GM21423 (cell line): ENCODE data around the gene CLSTN2.

Source experiments
- ATAC-seq: cut with Tn5 transposase; IDR thresholded peaks from one replicate; pipeline ENCODE4 v1.9.1; 2021; ENCODE audit warnings: mild to moderate bottlenecking, moderate library complexity; ENCODE audit not compliant: unreplicated experiment

CLSTN2 gene

DNA sequence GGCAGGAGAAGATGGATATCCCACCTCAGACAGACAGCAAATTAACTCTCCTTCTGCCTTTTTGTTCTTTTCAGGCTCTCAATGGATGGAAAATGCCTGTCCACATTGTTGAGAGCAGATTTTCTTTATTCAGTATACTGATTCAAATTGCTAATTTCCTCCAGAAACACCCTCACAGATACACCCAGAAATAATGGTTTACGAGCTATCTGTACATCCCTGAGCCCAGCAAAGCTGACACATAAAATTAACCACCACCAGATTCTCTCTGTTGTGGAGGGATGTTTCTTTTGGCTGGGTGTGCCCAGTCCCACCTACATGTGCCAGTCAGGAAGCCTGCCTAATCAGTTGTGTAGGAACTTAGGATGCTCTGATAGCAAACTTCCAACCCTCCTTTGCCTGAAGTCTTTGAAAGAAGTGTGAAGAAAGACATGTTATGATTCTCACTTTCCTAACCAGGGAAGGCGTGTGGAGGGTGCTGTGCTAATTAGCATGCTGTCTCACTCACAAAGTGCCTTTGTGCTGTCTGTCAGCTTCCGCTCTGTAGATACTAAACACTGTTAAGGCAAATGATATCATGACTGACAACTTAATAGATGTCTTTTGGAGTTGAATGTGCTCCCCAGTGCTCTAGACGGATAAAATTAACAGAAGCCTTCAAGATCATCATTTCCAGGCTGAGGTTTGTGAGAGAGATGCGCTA is 208.5 kb downstream of the CLSTN2 start:
- ATAC-seq, result no peak

DNA sequence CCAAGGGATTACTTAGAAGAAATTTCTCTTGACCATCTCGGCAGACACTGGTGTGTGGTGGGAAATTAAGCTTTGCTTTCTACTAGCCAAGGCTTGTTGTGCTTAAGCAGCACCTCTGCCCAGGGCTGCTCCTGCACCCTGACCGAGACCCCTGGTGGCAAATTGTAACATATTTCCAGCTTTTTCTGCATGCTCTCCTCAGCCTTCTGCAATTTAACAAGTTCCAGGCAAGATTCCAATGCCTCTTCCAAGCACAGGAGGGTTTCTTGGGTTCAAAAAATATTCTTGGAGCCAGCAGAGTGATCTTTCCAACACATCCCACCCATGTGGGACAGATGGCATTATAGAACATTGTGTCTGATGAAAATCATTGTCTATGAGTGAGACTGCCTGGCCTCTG is 210.5 kb downstream of the CLSTN2 start:
- no peak for ATAC-seq

DNA sequence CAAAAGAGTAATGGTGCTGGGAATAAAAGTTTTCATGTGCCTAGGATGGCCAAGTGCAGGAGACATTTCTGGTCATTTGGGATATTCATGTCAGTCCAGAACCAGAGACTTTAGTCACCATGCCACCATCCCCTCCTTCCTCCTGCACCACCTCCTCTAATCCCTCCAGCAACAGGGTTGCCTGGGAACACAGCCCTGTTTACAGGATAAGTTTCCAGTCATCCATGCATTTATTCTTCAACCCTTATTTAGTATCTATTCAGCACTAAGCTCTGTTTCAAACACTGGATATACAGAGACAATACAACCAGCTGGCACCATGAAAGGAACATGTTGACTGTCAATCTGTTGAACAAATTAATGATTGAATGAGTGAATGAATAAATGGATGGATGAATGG is 211.7 kb downstream of the CLSTN2 start:
- ATAC-seq, result no peak

DNA sequence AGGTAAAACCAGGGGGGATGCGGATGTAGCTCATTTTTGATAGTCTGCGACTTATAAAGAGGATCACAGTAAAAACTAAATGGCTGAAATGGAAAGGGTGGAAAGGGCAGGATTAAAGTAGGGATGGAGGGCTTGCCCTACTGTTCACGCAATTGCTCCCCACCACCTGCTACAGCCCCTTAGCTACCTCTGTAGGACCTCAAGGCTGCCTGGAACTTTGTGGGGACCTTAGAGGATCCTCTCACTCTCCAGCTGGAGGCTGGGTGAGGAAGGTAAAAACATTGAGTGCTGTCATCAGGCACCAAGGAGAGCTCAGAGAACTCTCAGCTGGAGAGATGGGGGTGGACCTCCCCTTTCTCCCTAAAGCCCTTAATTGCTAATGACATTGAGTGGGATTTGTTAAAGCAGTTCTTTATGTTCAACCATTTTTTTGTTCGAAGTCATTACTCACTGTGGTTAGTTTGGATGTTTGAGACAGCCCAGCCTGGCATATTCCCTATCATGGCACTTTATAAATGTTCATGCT is 213.0 kb downstream of the CLSTN2 start:
- ATAC-seq, result no peak

GRCh38 chr3:140148824-140149390 is 213.9 kb downstream of the CLSTN2 start:
- ATAC-seq, result no peak

DNA sequence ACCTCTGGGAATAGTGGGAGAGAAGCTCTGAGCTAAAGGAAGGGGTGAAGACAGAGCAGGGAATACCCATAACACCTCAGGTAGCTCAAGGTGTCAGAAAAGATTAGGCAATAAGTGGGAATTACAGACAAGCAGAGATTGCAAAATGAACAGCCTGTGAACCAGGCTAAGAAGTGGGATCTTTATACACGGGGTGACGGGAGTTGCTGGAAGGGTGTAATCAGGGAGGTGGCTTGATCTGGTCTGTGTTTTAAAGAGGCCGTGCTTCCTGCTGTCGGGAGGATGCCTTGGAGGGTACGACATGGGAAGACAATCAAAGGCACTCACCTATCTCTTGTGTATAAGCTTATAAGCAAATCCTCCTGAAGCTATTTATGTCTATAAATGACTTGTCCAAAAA is 216.3 kb downstream of the CLSTN2 start:
- no peak for ATAC-seq

DNA sequence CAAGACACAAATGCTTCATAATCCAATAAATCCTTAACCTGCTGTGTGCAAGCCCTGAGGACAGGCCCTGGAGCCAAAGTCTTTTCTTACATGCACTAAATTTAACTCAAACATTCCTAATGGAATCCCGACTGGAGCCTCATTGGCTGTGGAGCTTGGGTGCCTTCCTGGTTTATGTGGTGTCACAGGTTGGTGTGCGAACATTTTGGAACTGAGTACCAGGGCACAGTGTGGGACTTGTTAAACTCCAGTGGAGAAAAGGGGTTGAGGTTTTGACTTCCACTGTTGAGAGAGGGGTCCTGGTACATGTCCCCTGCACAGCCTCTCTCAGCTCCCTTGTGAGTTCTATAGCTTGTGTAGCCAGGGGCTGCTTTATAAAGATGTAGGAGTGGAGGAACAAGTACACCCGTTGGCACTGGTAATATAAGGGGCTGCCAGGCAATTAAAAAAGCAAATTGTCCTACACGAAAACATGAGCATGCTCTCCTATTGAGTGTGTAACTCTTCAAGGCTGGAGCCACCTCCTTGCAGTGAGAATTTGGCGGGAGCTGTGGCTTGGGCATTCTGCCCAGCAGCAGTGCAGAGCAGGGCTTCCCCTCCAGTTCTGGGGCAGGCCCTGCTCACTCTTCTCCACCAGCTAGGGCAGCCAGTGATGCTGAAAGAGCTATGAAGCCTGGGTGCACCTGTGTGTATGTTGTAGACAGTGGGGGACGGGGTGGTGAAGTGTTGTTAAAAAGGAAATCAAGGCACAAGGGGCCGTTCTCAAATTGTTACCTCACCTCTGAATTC is 218.1 kb downstream of the CLSTN2 start:
- ATAC-seq, result no peak

DNA sequence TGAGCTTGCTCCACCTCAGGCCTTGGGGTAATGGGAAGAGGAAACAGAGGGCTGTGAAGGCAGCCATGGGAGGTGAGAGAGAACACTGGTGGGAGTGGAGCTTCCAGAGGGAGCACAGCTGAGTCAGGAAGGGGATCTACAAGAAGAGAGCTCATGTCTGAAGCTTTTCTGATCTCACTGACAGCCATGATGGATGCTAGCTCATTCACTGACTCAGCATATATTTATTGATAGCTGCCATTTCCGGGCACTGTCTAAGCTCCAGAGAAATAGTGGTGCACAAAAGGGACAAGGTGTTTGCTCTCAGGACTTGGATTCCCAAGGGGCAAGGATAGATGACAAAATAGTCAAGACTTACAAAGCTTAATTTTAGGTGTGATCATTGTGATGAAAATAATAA is 218.8 kb downstream of the CLSTN2 start:
- ATAC-seq, result no peak

- no peak for ATAC-seq
Measured at GRCh38 chr3:140157161-140157560, 222.2 kb downstream of the CLSTN2 start.

- no peak for ATAC-seq
Measured at GRCh38 chr3:140159646-140160045, 224.7 kb downstream of the CLSTN2 start.

- ATAC-seq, result no peak
Measured at GRCh38 chr3:140160553-140160952, 225.6 kb downstream of the CLSTN2 start.

DNA sequence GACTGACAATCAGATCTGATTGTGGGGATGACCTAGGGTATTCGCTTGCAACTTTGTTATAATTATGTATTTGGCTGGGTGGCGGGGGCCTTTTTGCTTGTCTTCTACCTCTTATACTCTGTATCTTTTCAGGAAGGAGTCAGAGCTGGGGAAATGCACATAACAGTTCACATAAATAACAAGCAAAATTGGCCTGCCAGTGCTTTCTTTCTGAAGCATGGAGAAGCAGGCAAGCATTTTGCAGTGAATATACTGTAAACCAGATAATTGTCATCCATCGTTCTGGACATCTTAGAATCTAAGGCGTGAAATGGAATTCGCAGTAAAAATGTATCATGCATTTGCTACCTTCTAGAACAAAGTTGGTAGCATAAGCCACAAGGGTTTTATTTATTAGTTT is 227.6 kb downstream of the CLSTN2 start:
- ATAC-seq, result no peak

DNA sequence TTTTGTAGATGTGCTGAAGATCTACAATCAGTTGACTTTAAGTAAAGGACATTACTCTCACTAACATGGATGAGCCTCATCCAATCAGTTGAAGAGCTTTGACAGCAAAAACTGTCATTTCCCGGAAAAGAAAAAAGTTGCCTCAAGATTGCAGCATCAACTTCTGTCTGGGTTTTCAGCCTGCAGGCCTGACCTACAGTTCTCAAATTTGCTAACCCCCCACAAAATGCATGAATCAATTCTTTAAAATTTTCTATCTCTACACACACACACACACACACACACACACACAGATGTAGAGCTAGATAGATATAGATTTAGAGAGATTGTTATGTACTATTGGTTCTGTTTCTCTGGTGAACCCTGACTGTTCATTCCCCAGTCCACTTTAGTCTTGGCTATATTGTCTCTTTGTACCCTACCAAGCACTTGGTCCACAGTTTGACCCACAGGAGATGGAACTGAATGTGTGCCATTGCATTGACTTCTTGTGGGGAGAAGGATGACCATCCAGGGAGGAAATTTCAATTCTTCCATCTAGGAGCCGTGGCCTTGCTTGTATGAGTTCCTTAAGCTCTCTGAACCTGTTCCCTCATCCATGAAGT is 228.3 kb downstream of the CLSTN2 start:
- no peak for ATAC-seq

DNA sequence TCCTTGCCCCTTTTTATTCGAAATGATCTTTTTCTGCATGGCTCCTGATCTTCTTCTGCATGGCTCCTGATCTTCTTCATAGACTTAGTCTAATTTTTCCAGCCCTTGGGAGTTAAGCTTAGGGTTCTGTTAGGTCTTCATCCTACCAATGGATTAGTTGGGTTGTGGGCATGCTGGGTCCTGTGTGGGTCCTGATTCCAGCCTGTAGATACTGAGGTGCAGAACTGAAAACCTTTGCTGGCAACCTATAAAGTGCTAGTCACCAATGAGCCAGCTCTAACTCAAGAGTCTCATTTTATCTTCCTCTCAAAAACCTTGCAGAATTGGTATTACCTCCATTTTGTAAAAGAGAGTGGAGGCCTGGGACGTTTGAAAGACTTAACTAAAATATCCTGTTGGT is 229.2 kb downstream of the CLSTN2 start:
- no peak for ATAC-seq

GRCh38 chr3:140164922-140165590 is 230.1 kb downstream of the CLSTN2 start:
- no peak for ATAC-seq

GRCh38 chr3:140165781-140166180 is 230.8 kb downstream of the CLSTN2 start:
- no peak for ATAC-seq

GRCh38 chr3:140166861-140167599 is 232.0 kb downstream of the CLSTN2 start:
- ATAC-seq, result no peak

- ATAC-seq, result no peak
Measured at GRCh38 chr3:140167600-140168281, 232.8 kb downstream of the CLSTN2 start.

DNA sequence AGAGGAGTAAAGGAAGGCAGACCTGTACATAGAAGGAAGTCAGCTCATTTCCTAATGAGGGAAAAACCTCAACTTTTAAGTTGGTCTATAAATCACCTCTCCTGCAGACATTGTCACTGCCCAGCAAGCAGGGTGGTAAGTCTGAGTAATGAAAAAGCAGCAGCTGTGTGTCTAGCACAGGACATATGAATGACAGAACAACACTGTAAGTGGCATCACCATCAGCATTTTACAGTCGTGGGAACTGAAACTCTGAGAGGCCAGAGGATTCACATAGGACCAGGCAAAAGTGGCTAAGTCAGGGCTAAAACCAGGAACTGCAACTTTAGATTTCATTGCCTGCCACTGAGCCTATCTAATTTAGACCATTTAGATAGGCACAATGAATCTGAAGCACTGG is 235.6 kb downstream of the CLSTN2 start:
- ATAC-seq, result peak; percentile 99

- ATAC-seq, result no peak
Measured at GRCh38 chr3:140176526-140176925, 241.5 kb downstream of the CLSTN2 start.
